ENCODE results near the gene TMEM229B.

DNA sequence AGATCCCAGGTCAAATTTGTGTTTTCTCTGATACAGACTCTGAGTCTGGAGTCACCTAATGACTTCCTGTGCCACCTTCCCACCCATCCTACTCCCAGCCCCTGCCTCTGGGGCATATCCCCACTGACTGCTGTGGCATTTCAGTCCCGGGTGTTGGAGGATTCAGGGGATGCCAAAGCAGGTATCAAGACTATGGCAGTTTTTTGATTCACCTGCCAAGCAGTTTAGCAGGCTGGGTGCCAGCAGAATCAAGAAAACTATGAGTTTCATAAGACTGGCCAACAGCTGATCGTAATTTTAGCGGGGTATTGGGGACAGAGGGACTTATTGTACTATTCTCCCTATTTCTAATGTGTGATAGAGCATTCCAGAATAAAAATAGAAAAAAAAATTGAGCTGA, 49.2 kb upstream of the TMEM229B start:
- TF ChIP-seq, protein P1, sequence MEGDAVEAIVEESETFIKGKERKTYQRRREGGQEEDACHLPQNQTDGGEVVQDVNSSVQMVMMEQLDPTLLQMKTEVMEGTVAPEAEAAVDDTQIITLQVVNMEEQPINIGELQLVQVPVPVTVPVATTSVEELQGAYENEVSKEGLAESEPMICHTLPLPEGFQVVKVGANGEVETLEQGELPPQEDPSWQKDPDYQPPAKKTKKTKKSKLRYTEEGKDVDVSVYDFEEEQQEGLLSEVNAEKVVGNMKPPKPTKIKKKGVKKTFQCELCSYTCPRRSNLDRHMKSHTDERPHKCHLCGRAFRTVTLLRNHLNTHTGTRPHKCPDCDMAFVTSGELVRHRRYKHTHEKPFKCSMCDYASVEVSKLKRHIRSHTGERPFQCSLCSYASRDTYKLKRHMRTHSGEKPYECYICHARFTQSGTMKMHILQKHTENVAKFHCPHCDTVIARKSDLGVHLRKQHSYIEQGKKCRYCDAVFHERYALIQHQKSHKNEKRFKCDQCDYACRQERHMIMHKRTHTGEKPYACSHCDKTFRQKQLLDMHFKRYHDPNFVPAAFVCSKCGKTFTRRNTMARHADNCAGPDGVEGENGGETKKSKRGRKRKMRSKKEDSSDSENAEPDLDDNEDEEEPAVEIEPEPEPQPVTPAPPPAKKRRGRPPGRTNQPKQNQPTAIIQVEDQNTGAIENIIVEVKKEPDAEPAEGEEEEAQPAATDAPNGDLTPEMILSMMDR (IDR thresholded peaks at IDR 0.05; ENCODE audit: insufficient read depth, low read depth, low read length), result no peak
- TF ChIP-seq EZH2 (IDR thresholded peaks at IDR 0.05; ENCODE audit: insufficient read depth, low read length), result no peak
